HCT116 (cell line): ENCODE measurements around the gene ADGRD1. TPM values are rescaled to one million over a fixed set of nuclear protein-coding genes. Genes with fewer than 3 reads are reported as not detected.

Experiments
- ATAC-seq: fragments of 200-7000 bp; cut with Tn5 transposase; 2 replicates; pipeline ENCODE4 v1.9.1; 2020; ENCODE audit warnings: mild to moderate bottlenecking, moderate library complexity
- BruUV-seq: library from RNA; stranded (reverse); fragments of 400-500 nt; replicated peaks from 2 replicates; lab custom pipeline; 2021; lab: Mats Ljungman, UMichigan
- CTCF ChIA-PET: fragments of 300-600 bp; sonication (Branson Sonifier 250); formaldehyde crosslinking; loops from one replicate; lab custom pipeline; 2021; ENCODE audit warnings: antibody characterized with exemption; lab: Charles Lee
- POLR2A ChIA-PET: fragments of 300-600, 350-600 bp; sonication (Branson Sonifier 250); formaldehyde crosslinking; loops from one replicate; lab custom pipeline; 2021; ENCODE audit warnings: antibody characterized with exemption; lab: Charles Lee
- RAD21 ChIA-PET, 2 experiments: fragments of 300-600 bp; sonication (Branson Sonifier 250); formaldehyde crosslinking; loops; one replicate each; lab custom pipeline; 2023; ENCODE audit warnings: low total read pairs in 2 of 2; ENCODE audit not compliant: uncharacterized antibody in 2 of 2, unreplicated experiment in 2 of 2, low non-redundant PET in 1 of 2; lab: Charles Lee
- DNase-seq: peaks from one replicate; pipeline ENCODE4 v3.0.0-alpha.2; 2010; ENCODE audit warnings: low read depth, low spot score
- H2AFZ ChIP-seq: fragments of 200-600 bp; shearing (Covaris generic), sonication (generic); 2 replicates; pipeline ENCODE4 v1.6.1; 2017; ENCODE audit warnings: low read depth, mixed run types, mixed read lengths, antibody characterized with exemption, low read length; ENCODE audit not compliant: poor library complexity, severe bottlenecking
- H3K27ac ChIP-seq: 2 replicates; pipeline ENCODE4 v1.5.1; 2012; ENCODE audit warnings: low read depth, low read length
- H3K27me3 ChIP-seq: fragments of 200-600 bp; sonication (generic); 2 replicates; pipeline ENCODE4 v1.6.1; 2016; ENCODE audit warnings: mixed run types, low read length, mixed read lengths; ENCODE audit not compliant: insufficient read depth
- H3K36me3 ChIP-seq, 2 experiments: fragments of 200-500 bp in 1 of 2; fragments of 200-600 bp in 1 of 2; sonication (Bioruptor generic) in 1 of 2; sonication (generic) in 1 of 2; 2 replicates each; pipeline versions ENCODE4 v1.5.1 to v1.6.1; 2014 to 2016; ENCODE audit warnings: low read length in 2 of 2, inconsistent platforms in 1 of 2, mixed read lengths in 1 of 2, mixed run types in 1 of 2; ENCODE audit not compliant: insufficient read depth in 2 of 2, control insufficient read depth in 1 of 2
- H3K4me1 ChIP-seq, 2 experiments: fragments of 200-600 bp in 1 of 2; sonication (generic) in 1 of 2; 2 replicates each; pipeline versions ENCODE4 v1.5.1 to v1.6.1; 2012 to 2017; ENCODE audit warnings: low read length in 2 of 2, inconsistent platforms in 1 of 2, mild to moderate bottlenecking in 1 of 2, mixed read lengths in 1 of 2, mixed run types in 1 of 2, moderate library complexity in 1 of 2; ENCODE audit not compliant: insufficient read depth in 2 of 2, control insufficient read depth in 1 of 2
- H3K4me2 ChIP-seq: fragments of 200-600 bp; sonication (generic); 2 replicates; pipeline ENCODE4 v1.6.1; 2017; ENCODE audit warnings: mixed run types, low read length, mixed read lengths
- H3K4me3 ChIP-seq, 2 experiments: fragments of 200-600 bp in 1 of 2; sonication (generic) in 1 of 2; replicated peaks in 1 of 2; 2 replicates each; pipeline ENCODE4 v1.5.1; 2011 to 2016; ENCODE audit warnings: low read length in 2 of 2, control low read depth in 1 of 2, low read depth in 1 of 2, mild to moderate bottlenecking in 1 of 2, mixed read lengths in 1 of 2, mixed run types in 1 of 2
- H3K79me2 ChIP-seq: fragments of 200-600 bp; sonication (generic); 2 replicates; pipeline ENCODE4 v1.6.1; 2017; ENCODE audit warnings: mild to moderate bottlenecking, mixed run types, low read length, moderate library complexity, mixed read lengths; ENCODE audit not compliant: insufficient read depth
- H3K9ac ChIP-seq: fragments of 200-600 bp; sonication (generic); 2 replicates; pipeline ENCODE4 v1.6.1; 2016; ENCODE audit warnings: low read length, mixed read lengths
- H3K9me2 ChIP-seq: fragments of 200-600 bp; sonication (generic), shearing (Covaris generic); 2 replicates; pipeline ENCODE4 v1.6.1; 2017; ENCODE audit warnings: mixed run types, mild to moderate bottlenecking, moderate library complexity; ENCODE audit not compliant: insufficient read depth
- H3K9me3 ChIP-seq, 2 experiments: fragments of 200-500 bp in 1 of 2; fragments of 200-600 bp in 1 of 2; sonication (Bioruptor generic) in 1 of 2; sonication (generic) in 1 of 2; 2 replicates each; pipeline ENCODE4 v1.6.1; 2014 to 2017; ENCODE audit warnings: low read length in 2 of 2, mixed read lengths in 2 of 2, inconsistent platforms in 1 of 2, low read depth in 1 of 2, mild to moderate bottlenecking in 1 of 2, mixed run types in 1 of 2, moderate library complexity in 1 of 2; ENCODE audit not compliant: control insufficient read depth in 1 of 2, insufficient read depth in 1 of 2
- H4K20me1 ChIP-seq: fragments of 200-600 bp; sonication (generic), shearing (Covaris generic); 2 replicates; pipeline ENCODE4 v1.6.1; 2017; ENCODE audit warnings: mixed run types, mild to moderate bottlenecking, moderate library complexity; ENCODE audit not compliant: insufficient read depth
- CBX3 ChIP-seq: IDR thresholded peaks from 2 replicates; pipeline ENCODE4 v1.6.1; 2012; ENCODE audit warnings: low read depth
- ELF1 ChIP-seq: IDR thresholded peaks from 2 replicates; pipeline ENCODE4 v1.6.1; 2012; ENCODE audit warnings: low read depth, borderline replicate concordance
- JUND ChIP-seq: IDR thresholded peaks from 2 replicates; pipeline ENCODE4 v1.6.1; 2012
- POLR2A ChIP-seq: IDR thresholded peaks from 2 replicates; pipeline ENCODE4 v1.7.0; 2011; ENCODE audit warnings: borderline replicate concordance; ENCODE audit not compliant: insufficient read depth, insufficient read length; ENCODE audit errors: extremely low read depth
- REST ChIP-seq: IDR thresholded peaks from 2 replicates; pipeline ENCODE4 v1.6.1; 2012; ENCODE audit warnings: low read depth
- SIN3A ChIP-seq: IDR thresholded peaks from 2 replicates; pipeline ENCODE4 v1.6.1; 2012; ENCODE audit warnings: low read depth
- SP1 ChIP-seq: IDR thresholded peaks from 2 replicates; pipeline ENCODE4 v1.6.1; 2012; ENCODE audit warnings: low read depth
- SRF ChIP-seq: IDR thresholded peaks from 2 replicates; pipeline ENCODE4 v1.6.1; 2012; ENCODE audit warnings: low read depth
- intact Hi-C: fragments of 100-400 bp; cut with micrococcal nuclease; formaldehyde crosslinking; loops from 2 replicates; pipeline ENCODE4 v1.10.0; 2022
- total RNA-seq: library from RNA; stranded (reverse); gene quantifications from one replicate; pipeline ENCODE4 v1.2.1, GENCODE V29; 2021; ENCODE audit not compliant: unreplicated experiment
- TF ChIP-seq, protein P1 (sequence below), 3 experiments: fragments of 200-600 bp in 1 of 3; sonication (generic) in 1 of 3; IDR thresholded peaks in 2 of 3; conservative IDR thresholded peaks in 1 of 3; 2 replicates each; pipeline ENCODE4 v1.5.1; 2012 to 2017; ENCODE audit warnings: low read depth in 2 of 3, low read length in 2 of 3, antibody characterized with exemption in 1 of 3, borderline replicate concordance in 1 of 3, control low read depth in 1 of 3, mild to moderate bottlenecking in 1 of 3, mixed read lengths in 1 of 3, mixed run types in 1 of 3, moderate library complexity in 1 of 3; ENCODE audit not compliant: insufficient read depth in 1 of 3

ADGRD1 gene
- total RNA-seq, 1 experiment from 2014 or later = 0.44 TPM

DNA sequence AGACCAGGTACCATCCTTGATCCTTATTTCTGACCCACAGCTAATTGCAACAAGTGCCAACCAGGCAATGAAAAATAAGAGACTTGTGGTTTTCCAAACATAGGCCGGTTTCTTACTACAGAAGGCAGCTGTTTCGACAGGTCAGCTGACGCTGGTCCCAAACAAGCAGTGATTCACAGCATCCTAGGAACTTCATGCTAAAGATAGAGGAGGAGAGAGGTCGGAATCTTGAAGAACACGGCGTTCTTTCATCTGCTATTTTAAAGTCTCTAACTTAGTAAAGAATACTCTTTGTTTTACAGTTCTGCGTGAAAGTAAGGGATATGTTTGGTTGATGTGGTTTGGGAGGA lies 28.1 kb upstream of the ADGRD1 start:
- Histone ChIP-seq H3K4me1 (no peaks in the 10 kb centered on the region), H3K27me3 (peaks cover 26% of the 10 kb centered on the region), H3K36me3 (no peaks in the 10 kb centered on the region), H3K79me2 (no peaks in the 10 kb centered on the region), H3K27ac (no peak overlapping the region), H3K4me3 (no peak overlapping the region), H3K9me2 (no peaks in the 10 kb centered on the region), H4K20me1 (no peaks in the 10 kb centered on the region), H3K4me2 (no peak overlapping the region), H3K9ac (no peak overlapping the region), H3K9me3 (no peaks in the 10 kb centered on the region), H2AFZ (no peak overlapping the region)
- BruUV-seq = no TSS peak
- ChIA-PET RAD21 (no interaction called here), POLR2A (no interaction called here), CTCF (no interaction called here)
- intact Hi-C loops = no loop called here
- DNase-seq (no peak), ATAC-seq (no peak)
- TF ChIP-seq REST (no peak), SIN3A (no peak), JUND (no peak), SP1 (no peak), SRF (no peak), CBX3 (no peak), POLR2A (no peak), ELF1 (no peak)
- TF ChIP-seq, protein P1, sequence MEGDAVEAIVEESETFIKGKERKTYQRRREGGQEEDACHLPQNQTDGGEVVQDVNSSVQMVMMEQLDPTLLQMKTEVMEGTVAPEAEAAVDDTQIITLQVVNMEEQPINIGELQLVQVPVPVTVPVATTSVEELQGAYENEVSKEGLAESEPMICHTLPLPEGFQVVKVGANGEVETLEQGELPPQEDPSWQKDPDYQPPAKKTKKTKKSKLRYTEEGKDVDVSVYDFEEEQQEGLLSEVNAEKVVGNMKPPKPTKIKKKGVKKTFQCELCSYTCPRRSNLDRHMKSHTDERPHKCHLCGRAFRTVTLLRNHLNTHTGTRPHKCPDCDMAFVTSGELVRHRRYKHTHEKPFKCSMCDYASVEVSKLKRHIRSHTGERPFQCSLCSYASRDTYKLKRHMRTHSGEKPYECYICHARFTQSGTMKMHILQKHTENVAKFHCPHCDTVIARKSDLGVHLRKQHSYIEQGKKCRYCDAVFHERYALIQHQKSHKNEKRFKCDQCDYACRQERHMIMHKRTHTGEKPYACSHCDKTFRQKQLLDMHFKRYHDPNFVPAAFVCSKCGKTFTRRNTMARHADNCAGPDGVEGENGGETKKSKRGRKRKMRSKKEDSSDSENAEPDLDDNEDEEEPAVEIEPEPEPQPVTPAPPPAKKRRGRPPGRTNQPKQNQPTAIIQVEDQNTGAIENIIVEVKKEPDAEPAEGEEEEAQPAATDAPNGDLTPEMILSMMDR (IDR thresholded peaks at IDR 0.05 in 2 of 3, conservative IDR thresholded peaks at IDR 0.05 in 1 of 3; ENCODE audit: borderline replicate concordance in 1 of 3, insufficient read depth in 1 of 3, low read depth in 2 of 3, low read length in 2 of 3) = no peak
